ENCODE results near the gene CUBN.

Gene CUBN

DNA sequence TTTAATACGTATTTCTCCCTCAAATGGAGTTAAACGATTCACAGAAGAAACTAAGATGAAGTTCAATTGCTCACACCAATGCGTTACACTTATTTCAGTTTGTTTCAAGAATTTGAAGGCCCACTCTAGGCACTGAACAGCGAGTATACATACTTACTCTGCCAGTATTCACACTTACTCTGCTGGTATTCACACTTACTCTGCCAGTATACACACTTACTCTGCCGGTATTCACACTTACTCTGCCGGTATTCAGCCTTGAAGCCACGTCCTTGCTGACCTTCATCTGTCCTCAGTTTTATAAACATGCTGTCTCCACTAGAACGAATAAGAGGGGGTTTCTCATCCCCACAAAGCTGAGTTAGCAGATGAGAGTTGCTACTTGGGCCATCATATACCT is 86.0 kb downstream of the CUBN start:
- no peaks in the 10 kb centered on the region for H3K36me3 ChIP-seq (ENCODE audit: control insufficient read depth, insufficient read depth, low read length)
- no peaks in the 10 kb centered on the region for H3K27me3 ChIP-seq (ENCODE audit: control insufficient read depth, insufficient read depth, low read length, poor library complexity, severe bottlenecking)
- H3K27ac ChIP-seq (ENCODE audit: insufficient read depth, low read depth, low read length, poor library complexity, severe bottlenecking) = no peak overlapping the region
- no peaks in the 10 kb centered on the region for H3K9me3 ChIP-seq (ENCODE audit: control insufficient read depth, low read length)
- 93 to 94% methylated on average over 8 of the region's 8 CpGs for WGBS, 2 experiments
- no peaks in the 10 kb centered on the region for H3K4me1 ChIP-seq (ENCODE audit: control insufficient read depth, insufficient read depth, low read length)
- no peak overlapping the region for H3K4me3 ChIP-seq (ENCODE audit: insufficient read depth, low read depth, low read length)

DNA sequence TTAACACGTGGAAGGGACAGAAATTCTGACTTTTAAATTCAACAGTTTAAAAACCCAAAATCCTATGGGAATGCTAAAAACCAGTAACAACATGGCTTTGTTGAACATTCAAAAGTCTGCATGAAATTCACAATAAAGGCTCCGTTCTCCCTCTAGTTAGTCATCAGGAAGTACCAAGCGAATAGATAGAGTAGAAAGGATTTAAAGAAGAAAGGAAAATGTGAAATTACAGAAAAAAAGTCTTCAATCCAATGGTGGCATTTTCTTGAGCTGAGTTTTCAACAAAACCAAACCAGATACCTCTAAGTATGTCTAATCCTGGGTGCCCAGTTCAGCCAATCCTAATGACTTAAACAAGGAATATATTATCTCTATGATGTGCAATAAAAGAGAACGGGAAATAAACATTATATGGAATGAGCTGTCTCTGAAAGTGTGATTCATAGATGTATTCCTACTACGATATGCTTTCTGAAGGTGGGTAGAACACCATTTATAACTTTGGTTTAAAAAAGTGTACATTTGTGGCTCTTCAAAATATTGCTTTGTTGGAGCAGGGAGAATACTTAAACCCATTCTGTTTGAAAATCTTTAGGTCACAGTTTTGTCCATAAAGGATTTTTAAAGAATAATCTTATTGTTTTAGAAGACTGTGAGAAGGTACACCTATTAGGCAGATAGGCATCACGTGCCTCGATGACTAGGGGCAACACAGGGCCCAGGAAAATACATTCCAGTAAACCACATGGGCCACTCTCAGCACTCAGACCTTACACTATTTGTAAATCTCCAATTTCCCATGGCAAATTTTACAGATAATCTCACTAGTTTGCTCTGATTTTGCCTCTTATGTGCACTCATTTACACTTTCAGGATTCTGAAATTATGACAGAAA is 87.7 kb downstream of the CUBN start:
- Histone ChIP-seq H3K4me1 (ENCODE audit: control insufficient read depth, insufficient read depth, low read length) (no peaks in the 10 kb centered on the region), H3K4me3 (ENCODE audit: insufficient read depth, low read depth, low read length) (no peak overlapping the region), H3K9me3 (ENCODE audit: control insufficient read depth, low read length) (no peaks in the 10 kb centered on the region), H3K27me3 (ENCODE audit: control insufficient read depth, insufficient read depth, low read length, poor library complexity, severe bottlenecking) (no peaks in the 10 kb centered on the region), H3K27ac (ENCODE audit: insufficient read depth, low read depth, low read length, poor library complexity, severe bottlenecking) (no peak overlapping the region), H3K36me3 (ENCODE audit: control insufficient read depth, insufficient read depth, low read length) (no peaks in the 10 kb centered on the region)
- whole genome bisulfite sequencing, 2 experiments = 81 to 85% methylated on average over 7 of the region's 7 CpGs

DNA sequence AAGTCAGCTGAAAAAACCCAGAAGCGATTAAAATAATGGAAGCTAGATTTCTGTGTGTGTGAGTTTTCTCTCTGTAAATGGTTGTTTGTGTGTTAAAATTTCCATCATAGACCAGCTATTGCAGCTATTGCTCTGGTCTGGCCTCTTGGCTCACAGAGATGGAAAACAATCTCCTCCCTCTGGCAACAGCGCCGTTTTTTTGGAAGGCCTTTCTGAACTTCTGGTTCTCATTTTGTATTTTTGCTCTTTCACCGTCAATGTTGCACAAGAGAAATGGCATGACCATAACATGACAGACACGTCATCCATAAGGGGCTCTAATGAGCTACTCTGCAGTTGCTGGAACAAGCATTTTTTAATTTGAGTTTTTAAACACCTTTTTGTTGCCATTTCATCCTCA is 91.0 kb downstream of the CUBN start:
- Histone ChIP-seq H3K4me3 (ENCODE audit: insufficient read depth, low read depth, low read length) (no peak overlapping the region), H3K4me1 (ENCODE audit: control insufficient read depth, insufficient read depth, low read length) (no peaks in the 10 kb centered on the region), H3K36me3 (ENCODE audit: control insufficient read depth, insufficient read depth, low read length) (no peaks in the 10 kb centered on the region), H3K27me3 (ENCODE audit: control insufficient read depth, insufficient read depth, low read length, poor library complexity, severe bottlenecking) (no peaks in the 10 kb centered on the region), H3K27ac (ENCODE audit: insufficient read depth, low read depth, low read length, poor library complexity, severe bottlenecking) (no peak overlapping the region), H3K9me3 (ENCODE audit: control insufficient read depth, low read length) (no peaks in the 10 kb centered on the region)
- WGBS, 2 experiments = 95 to 96% methylated on average over 5 of the region's 5 CpGs

DNA sequence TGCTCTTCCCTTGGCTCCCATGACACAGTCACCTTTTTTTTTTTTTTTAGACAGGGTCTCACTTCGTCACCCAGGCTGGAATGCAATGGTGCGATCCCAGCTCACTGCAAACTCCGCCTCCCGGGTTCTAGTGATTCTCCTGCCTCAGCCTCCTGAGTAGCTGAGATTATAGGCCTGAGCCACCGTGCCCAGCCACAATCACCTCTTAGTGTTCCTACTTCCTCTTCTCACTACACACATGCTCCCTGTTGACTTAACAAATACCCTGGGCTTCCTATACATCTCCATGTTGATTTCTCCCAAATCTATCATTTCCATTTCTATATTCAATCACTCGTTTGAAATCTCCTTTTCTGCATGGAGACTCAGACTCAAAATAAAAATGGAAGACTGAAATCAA is 91.7 kb downstream of the CUBN start:
- 91 to 93% methylated on average over 6 of the region's 6 CpGs for WGBS, 2 experiments
- Histone ChIP-seq H3K4me1 (ENCODE audit: control insufficient read depth, insufficient read depth, low read length) (no peaks in the 10 kb centered on the region), H3K36me3 (ENCODE audit: control insufficient read depth, insufficient read depth, low read length) (no peaks in the 10 kb centered on the region), H3K27ac (ENCODE audit: insufficient read depth, low read depth, low read length, poor library complexity, severe bottlenecking) (no peak overlapping the region), H3K4me3 (ENCODE audit: insufficient read depth, low read depth, low read length) (no peak overlapping the region), H3K27me3 (ENCODE audit: control insufficient read depth, insufficient read depth, low read length, poor library complexity, severe bottlenecking) (no peaks in the 10 kb centered on the region), H3K9me3 (ENCODE audit: control insufficient read depth, low read length) (no peaks in the 10 kb centered on the region)

DNA sequence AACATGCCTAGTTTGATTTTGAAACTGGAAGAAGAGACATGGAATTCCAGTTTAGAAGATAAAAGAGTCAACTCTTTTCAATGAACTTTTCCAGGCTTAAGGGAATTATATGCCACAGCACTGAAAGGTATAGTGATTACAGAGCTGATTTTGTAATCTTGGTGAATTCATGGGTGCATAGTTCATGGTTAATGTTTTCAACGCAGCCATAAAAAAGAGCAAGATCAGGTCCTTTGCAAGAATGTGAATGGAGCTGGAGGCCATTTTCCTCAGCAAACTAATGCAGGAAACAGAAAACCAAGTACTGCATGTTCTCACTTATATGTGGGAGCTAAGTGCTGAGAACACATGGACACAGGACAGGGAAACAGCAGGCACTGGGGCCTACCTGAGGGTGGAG is 94.2 kb downstream of the CUBN start:
- Histone ChIP-seq H3K27ac (ENCODE audit: insufficient read depth, low read depth, low read length, poor library complexity, severe bottlenecking) (no peak overlapping the region), H3K27me3 (ENCODE audit: control insufficient read depth, insufficient read depth, low read length, poor library complexity, severe bottlenecking) (no peaks in the 10 kb centered on the region), H3K36me3 (ENCODE audit: control insufficient read depth, insufficient read depth, low read length) (no peaks in the 10 kb centered on the region), H3K4me1 (ENCODE audit: control insufficient read depth, insufficient read depth, low read length) (no peaks in the 10 kb centered on the region), H3K9me3 (ENCODE audit: control insufficient read depth, low read length) (no peaks in the 10 kb centered on the region), H3K4me3 (ENCODE audit: insufficient read depth, low read depth, low read length) (no peak overlapping the region)
- WGBS, 2 experiments = 95 to 97% methylated on average over 1 of the region's 1 CpG

DNA sequence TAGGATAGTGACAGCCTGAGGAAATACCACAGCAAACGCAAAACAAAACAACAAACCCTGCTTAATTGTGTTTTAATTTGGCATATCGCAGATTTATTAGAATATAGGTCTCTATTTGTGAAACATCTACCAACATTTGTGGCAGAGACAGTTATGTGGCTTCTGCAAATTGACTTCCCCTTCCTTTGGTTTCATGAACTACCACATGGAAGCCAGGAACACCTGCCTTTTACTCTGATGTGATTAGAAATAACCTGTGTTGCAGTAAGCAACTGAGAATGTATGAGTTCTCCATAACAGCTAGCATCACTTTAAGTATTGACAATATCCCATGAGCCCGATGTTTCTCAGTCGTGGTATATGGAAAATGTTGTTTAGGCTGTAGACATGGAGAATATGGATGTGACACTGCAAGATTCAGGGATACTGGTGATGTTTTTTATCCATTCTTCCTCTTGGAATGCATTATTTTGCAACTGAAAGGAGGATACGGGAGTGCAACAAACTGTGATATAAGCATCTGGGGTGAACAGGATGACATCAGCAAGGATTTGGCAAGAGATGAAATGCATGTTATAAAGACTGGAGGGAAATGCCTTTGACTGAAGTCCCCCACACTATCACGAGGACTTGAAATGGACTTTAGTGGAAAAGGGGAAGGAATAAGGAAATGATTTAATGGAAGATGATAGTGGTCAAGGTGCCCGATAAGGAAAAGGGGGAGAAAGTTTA is 95.9 kb downstream of the CUBN start:
- WGBS, 2 experiments = 93 to 98% methylated on average over 7 of the region's 7 CpGs
- no peaks in the 10 kb centered on the region for H3K36me3 ChIP-seq (ENCODE audit: control insufficient read depth, insufficient read depth, low read length)
- H3K9me3 ChIP-seq (ENCODE audit: control insufficient read depth, low read length) = no peaks in the 10 kb centered on the region

DNA sequence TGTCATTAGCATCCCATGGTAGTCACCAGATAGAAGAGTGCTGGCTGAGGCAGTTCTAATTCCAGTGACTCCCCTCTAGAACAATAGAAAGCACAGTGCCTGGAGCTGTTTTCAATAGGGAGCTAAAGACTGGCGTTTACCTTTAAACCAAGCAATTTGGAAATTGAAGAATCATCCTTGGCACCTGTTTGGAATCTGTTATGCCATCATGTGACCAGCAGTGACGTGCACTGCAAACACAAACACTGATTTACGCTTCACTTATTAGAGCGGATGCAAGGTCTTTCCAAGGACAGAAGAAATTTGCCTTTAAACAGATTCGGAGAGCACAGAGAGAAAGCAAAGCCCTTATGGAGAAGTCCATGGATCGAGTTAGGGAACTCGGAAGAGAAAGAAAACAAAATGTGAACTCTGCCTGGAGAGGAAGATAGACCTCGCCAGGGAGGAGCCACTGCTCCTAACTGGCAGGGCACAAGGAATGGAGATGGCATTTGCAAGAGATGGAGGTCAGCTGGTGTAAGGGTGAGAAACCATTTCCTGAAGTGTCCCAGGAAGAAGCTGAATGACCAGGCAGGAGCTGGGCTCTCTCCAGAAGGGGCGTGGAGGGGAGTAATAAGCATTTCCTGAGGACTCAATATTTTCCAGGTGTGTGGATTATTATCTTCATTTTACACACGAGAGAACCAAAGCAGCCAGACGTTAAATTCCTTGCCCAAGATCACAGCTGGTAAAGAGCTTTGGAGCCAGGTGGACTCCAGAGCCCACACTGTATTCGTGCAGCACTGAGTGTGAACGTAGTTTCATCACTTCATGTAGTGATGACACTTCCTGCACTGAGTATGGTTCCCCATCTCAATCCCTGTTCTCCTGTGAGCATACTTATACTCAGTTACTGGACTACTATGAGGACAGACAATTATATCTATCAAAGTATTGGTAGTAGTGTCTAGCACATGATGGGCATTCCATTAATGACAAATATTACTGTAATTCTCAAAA is 97.7 kb downstream of the CUBN start:
- Histone ChIP-seq H3K4me3 (ENCODE audit: insufficient read depth, low read depth, low read length) (no peak overlapping the region), H3K9me3 (ENCODE audit: control insufficient read depth, low read length) (no peaks in the 10 kb centered on the region), H3K36me3 (ENCODE audit: control insufficient read depth, insufficient read depth, low read length) (no peaks in the 10 kb centered on the region), H3K4me1 (ENCODE audit: control insufficient read depth, insufficient read depth, low read length) (peaks cover 3% of the 10 kb centered on the region), H3K27me3 (ENCODE audit: control insufficient read depth, insufficient read depth, low read length, poor library complexity, severe bottlenecking) (no peaks in the 10 kb centered on the region), H3K27ac (ENCODE audit: insufficient read depth, low read depth, low read length, poor library complexity, severe bottlenecking) (no peak overlapping the region)
- 90 to 91% methylated on average over 13 of the region's 13 CpGs for whole genome bisulfite sequencing, 2 experiments

More for the DNA sequence above, 95.9 kb downstream of the CUBN start:
- Histone ChIP-seq H3K27ac (ENCODE audit: insufficient read depth, low read depth, low read length, poor library complexity, severe bottlenecking) (no peak overlapping the region), H3K4me1 (ENCODE audit: control insufficient read depth, insufficient read depth, low read length) (peaks cover 3% of the 10 kb centered on the region), H3K4me3 (ENCODE audit: insufficient read depth, low read depth, low read length) (no peak overlapping the region), H3K27me3 (ENCODE audit: control insufficient read depth, insufficient read depth, low read length, poor library complexity, severe bottlenecking) (no peaks in the 10 kb centered on the region)

DNA sequence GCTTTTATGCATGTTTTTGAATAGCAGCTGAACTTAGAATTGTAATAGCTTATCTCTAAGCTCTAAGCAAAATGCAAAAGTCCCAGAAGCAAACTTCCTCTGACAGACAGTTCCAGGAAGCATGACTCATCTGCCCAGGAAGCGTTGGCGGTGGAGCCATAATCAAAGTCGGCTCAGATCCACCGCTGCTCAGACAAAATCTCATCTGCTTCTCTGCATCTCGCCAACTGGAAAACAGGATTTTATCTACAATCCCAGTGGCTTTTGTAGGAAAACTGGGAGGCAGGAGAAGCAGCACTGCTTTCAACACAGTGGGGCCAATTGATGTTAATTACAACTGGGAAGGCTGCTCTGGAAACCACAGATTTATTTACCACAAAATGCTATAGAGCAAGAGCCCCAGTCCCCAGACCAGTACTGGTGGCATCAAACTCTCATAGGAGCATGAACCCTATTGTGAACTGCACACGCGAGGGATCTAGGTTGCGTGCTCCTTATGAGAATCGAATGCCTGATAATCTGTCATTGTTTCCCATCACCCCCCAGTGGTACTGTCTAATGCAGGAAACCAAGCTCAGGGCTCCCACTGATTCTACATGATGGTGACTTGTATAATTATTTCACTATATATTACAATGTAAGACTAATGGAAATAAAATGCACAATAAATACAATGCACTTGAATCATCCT is 99.9 kb downstream of the CUBN start:
- no peaks in the 10 kb centered on the region for H3K9me3 ChIP-seq (ENCODE audit: control insufficient read depth, low read length)
- H3K36me3 ChIP-seq (ENCODE audit: control insufficient read depth, insufficient read depth, low read length) = no peaks in the 10 kb centered on the region
- H3K27me3 ChIP-seq (ENCODE audit: control insufficient read depth, insufficient read depth, low read length, poor library complexity, severe bottlenecking) = no peaks in the 10 kb centered on the region
- WGBS, 2 experiments = 77 to 83% methylated on average over 9 of the region's 9 CpGs
- H3K4me3 ChIP-seq (ENCODE audit: insufficient read depth, low read depth, low read length) = no peak overlapping the region
- peaks cover 12% of the 10 kb centered on the region for H3K4me1 ChIP-seq (ENCODE audit: control insufficient read depth, insufficient read depth, low read length)
- H3K27ac ChIP-seq (ENCODE audit: insufficient read depth, low read depth, low read length, poor library complexity, severe bottlenecking) = no peak overlapping the region

DNA sequence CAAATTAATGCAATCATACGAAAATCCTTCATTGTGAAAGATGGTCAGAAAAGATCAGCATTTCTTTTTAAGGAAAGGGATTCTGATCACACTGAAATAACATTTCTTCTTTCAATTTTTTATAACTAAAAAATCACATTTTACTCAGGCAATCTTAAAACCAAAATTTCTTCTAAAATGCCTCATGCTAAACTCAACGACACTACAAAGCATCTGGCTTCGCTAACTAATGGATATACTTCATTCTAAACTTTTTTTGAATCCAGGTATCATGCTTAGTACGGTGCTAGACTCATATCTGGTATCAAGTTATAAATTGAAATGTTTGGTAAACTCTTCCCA is 100.4 kb downstream of the CUBN start:
- no peaks in the 10 kb centered on the region for H3K27me3 ChIP-seq (ENCODE audit: control insufficient read depth, insufficient read depth, low read length, poor library complexity, severe bottlenecking)
- H3K4me3 ChIP-seq (ENCODE audit: insufficient read depth, low read depth, low read length) = no peak overlapping the region
- H3K27ac ChIP-seq (ENCODE audit: insufficient read depth, low read depth, low read length, poor library complexity, severe bottlenecking) = no peak overlapping the region
- H3K36me3 ChIP-seq (ENCODE audit: control insufficient read depth, insufficient read depth, low read length) = no peaks in the 10 kb centered on the region
- peaks cover 12% of the 10 kb centered on the region for H3K4me1 ChIP-seq (ENCODE audit: control insufficient read depth, insufficient read depth, low read length)
- H3K9me3 ChIP-seq (ENCODE audit: control insufficient read depth, low read length) = no peaks in the 10 kb centered on the region
- WGBS, 2 experiments = 92% methylated on average over 3 to 4 of the region's 4 CpGs

All from ectodermal cell (in vitro differentiated cells).